ENCODE results near the gene VWA5B1. TPM values are rescaled to one million over a fixed set of nuclear protein-coding genes. Genes with fewer than 3 reads are reported as not detected.

The VWA5B1 gene
- total and polyA plus RNA-seq, 2 of the 4 experiments (the other 2 are of a cell fraction) = not detected

GRCh38 chr1:20329793-20330542 is 39.3 kb downstream of the VWA5B1 start:
- Histone ChIP-seq H3K14ac (replicated peaks; ENCODE audit: low read depth, low read length) (no peak overlapping the region), H3K36me3 (ENCODE audit: control insufficient read depth, insufficient read depth, low read length) (no peaks in the 10 kb centered on the region), H4K8ac (ENCODE audit: low read depth in 2 of 2, low read length in 2 of 2) (no peak overlapping the region), H3K4me1 (ENCODE audit: control insufficient read depth, insufficient read depth, low read length) (peaks cover 1% of the 10 kb centered on the region; the same call in 1 of the 2 replicates), H2AK9ac (replicated peaks; ENCODE audit: low read depth, low read length, poor library complexity) (no peak overlapping the region), H3K9me3 (ENCODE audit: control insufficient read depth, insufficient read depth, low read length) (no peaks in the 10 kb centered on the region), H2AK5ac (ENCODE audit: low read depth, low read length) (no peak overlapping the region; the same call in 1 of the 2 replicates), H3K27me3 (ENCODE audit: control insufficient read depth, insufficient read depth, low read length) (peaks cover 19% of the 10 kb centered on the region), H3K79me1 (ENCODE audit: low read depth in 1 of 2, low read length in 2 of 2) (no peaks in the 10 kb centered on the region), H2BK120ac (ENCODE audit: low read depth, low read length) (no peak overlapping the region), H3K18ac (ENCODE audit: low read depth, low read length) (no peak overlapping the region), H2BK5ac (ENCODE audit: low read depth, low read length, poor library complexity, severe bottlenecking) (no peak overlapping the region), H3K23ac (ENCODE audit: low read depth, low read length) (no peak overlapping the region), H3K9ac (ENCODE audit: low read depth, low read length) (no peak overlapping the region), H4K5ac (ENCODE audit: low read depth, low read length) (no peak overlapping the region), H2AFZ (replicated peaks; ENCODE audit: low read length, poor library complexity) (no peak overlapping the region), H4K91ac (ENCODE audit: insufficient read depth, low read depth, low read length) (no peak overlapping the region), H3K56ac (ENCODE audit: extremely low read depth, insufficient read depth, low read length) (no peak overlapping the region), H3K4me3 (ENCODE audit: insufficient read depth, low read depth, low read length) (no peak overlapping the region), H2BK20ac (ENCODE audit: low read depth, low read length) (no peak overlapping the region), H2BK15ac (ENCODE audit: low read depth, low read length) (no peak overlapping the region), H3K9me1 (ENCODE audit: insufficient read depth, low read length) (no peaks in the 10 kb centered on the region), H3K27ac (ENCODE audit: insufficient read depth, low read length) (no peak overlapping the region), H4K20me1 (ENCODE audit: insufficient read depth, low read length) (no peaks in the 10 kb centered on the region), H3K4ac (ENCODE audit: low read depth, low read length) (no peak overlapping the region), H3K4me2 (ENCODE audit: low read depth, low read length) (no peak overlapping the region)
- CTCF ChIA-PET = no interaction called here
- TF ChIP-seq NFE2L2 (IDR thresholded peaks at IDR 0.05; ENCODE audit: low read depth, low read length) (no peak), CHD1 (IDR thresholded peaks at IDR 0.05; ENCODE audit: low read depth, low read length) (no peak), CEBPB (IDR thresholded peaks at IDR 0.05; ENCODE audit: low read depth, low read length) (no peak), FOS (IDR thresholded peaks at IDR 0.05; ENCODE audit: low read depth, low read length) (no peak)
- POLR2A ChIA-PET (ENCODE audit: unreplicated experiment) = no interaction called here
- intact Hi-C loops (cut with micrococcal nuclease) = no loop called here
- dilution Hi-C loops (cut with HindIII; ENCODE audit: low sequenced_read_pairs, unreplicated experiment) = no loop called here
- BruUV-seq (replicated peaks) = no TSS peak
- in situ Hi-C loops (cut with MboI; ENCODE audit: low sequenced_read_pairs) = no loop called here
- no peak for DNase-seq
- 78% methylated on average over 1 of the region's 14 CpGs; no CpG with 5 or more reads in 1 of the 2 experiments for WGBS, 2 experiments (ENCODE audit: extremely low coverage in 2 of 2, insufficient read length in 1 of 2)
- ATAC-seq (ENCODE audit: low read depth) = no peak

All from IMR-90 (cell line).